Panc1 (cell line): ENCODE measurements around the gene NBDY. TPM values are rescaled to one million over a fixed set of nuclear protein-coding genes. Genes with fewer than 3 reads are reported as not detected.
A peak's percentile ranks its signal among the peaks of the same experiment; 100 is the strongest.
"Not testable (repeated sequence)": the region's sequence is repeated elsewhere in the genome, so short reads cannot be mapped to it uniquely, and the experiment has no call there.

Experiments
- ATAC-seq: fragments of 200-7000 bp; cut with Tn5 transposase; 2 replicates; pipeline ENCODE4 v1.9.1; 2020; ENCODE audit warnings: mild to moderate bottlenecking, moderate library complexity
- BruUV-seq: library from RNA; stranded (reverse); fragments of 400-500 nt; replicated peaks from 2 replicates; lab custom pipeline; 2021; lab: Mats Ljungman, UMichigan
- CTCF ChIA-PET: fragments of 300-600 bp; sonication (Branson Sonifier 250); formaldehyde crosslinking; loops from one replicate; lab custom pipeline; 2022; ENCODE audit warnings: antibody characterized with exemption; lab: Charles Lee
- POLR2A ChIA-PET: fragments of 300-600 bp; sonication (Branson Sonifier 250); formaldehyde crosslinking; loops from one replicate; lab custom pipeline; 2022; ENCODE audit warnings: antibody characterized with exemption; lab: Charles Lee
- DNase-seq: peaks from one replicate; pipeline ENCODE4 v3.0.0-alpha.2; 2010; ENCODE audit warnings: low read depth, low spot score
- H3K27ac ChIP-seq: 2 replicates; pipeline ENCODE4 v1.5.1; 2011; ENCODE audit warnings: mild to moderate bottlenecking, low read length, inconsistent platforms
- H3K27me3 ChIP-seq: fragments of 200-500 bp; sonication (Bioruptor generic); 2 replicates; pipeline ENCODE4 v1.6.0; 2014; ENCODE audit warnings: low read length, inconsistent platforms; ENCODE audit not compliant: control insufficient read depth, insufficient read depth
- H3K36me3 ChIP-seq: fragments of 200-500 bp; sonication (Bioruptor generic); 2 replicates; pipeline ENCODE4 v1.5.1; 2014; ENCODE audit warnings: inconsistent platforms, mild to moderate bottlenecking, low read length, moderate library complexity; ENCODE audit not compliant: control insufficient read depth, insufficient read depth
- H3K4me1 ChIP-seq: 2 replicates; pipeline ENCODE4 v1.5.1; 2011; ENCODE audit warnings: inconsistent platforms, mild to moderate bottlenecking, low read length, moderate library complexity; ENCODE audit not compliant: control insufficient read depth, insufficient read depth
- H3K4me3 ChIP-seq, 2 experiments: 2 replicates each; pipeline ENCODE4 v1.5.1; 2011 to 2012; ENCODE audit warnings: low read depth in 2 of 2, low read length in 2 of 2, mild to moderate bottlenecking in 2 of 2, inconsistent platforms in 1 of 2, moderate library complexity in 1 of 2
- H3K9me3 ChIP-seq: fragments of 200-500 bp; sonication (Bioruptor generic); 2 replicates; pipeline ENCODE4 v1.5.1; 2014; ENCODE audit warnings: low read depth, mild to moderate bottlenecking, inconsistent platforms, low read length, moderate library complexity; ENCODE audit not compliant: control insufficient read depth, insufficient read depth
- POLR2AphosphoS5 ChIP-seq: IDR thresholded peaks from 2 replicates; pipeline ENCODE4 v1.6.1; 2012; ENCODE audit warnings: mild to moderate bottlenecking, low read depth, low read length, moderate library complexity
- SIN3A ChIP-seq: IDR thresholded peaks from 2 replicates; pipeline ENCODE4 v1.6.1; 2012; ENCODE audit warnings: low read depth, mild to moderate bottlenecking, low read length, moderate library complexity, borderline replicate concordance; ENCODE audit not compliant: insufficient read depth
- TCF7L2 ChIP-seq: IDR thresholded peaks from 2 replicates; pipeline ENCODE4 v1.6.1; 2011; ENCODE audit warnings: mild to moderate bottlenecking, low read depth, low read length, inconsistent platforms
- in situ Hi-C: cut with HindIII; loops from 2 replicates; pipeline ENCODE4 v1.10.0; 2016; ENCODE audit warnings: low sequenced_read_pairs, low pct_unique_long_range_greater_than_20kb
- intact Hi-C: fragments of 100-400 bp; cut with micrococcal nuclease; formaldehyde crosslinking; loops from one replicate; pipeline ENCODE4 v1.10.0; 2022; ENCODE audit not compliant: unreplicated experiment
- total RNA-seq: library from RNA; stranded (reverse); gene quantifications from one replicate; pipeline ENCODE4 v1.2.1, GENCODE V29; 2021; ENCODE audit not compliant: unreplicated experiment
- TF ChIP-seq, protein P1 (sequence below), 2 experiments: IDR thresholded peaks; 2 replicates each; pipeline ENCODE4 v1.6.1; 2011 to 2012; ENCODE audit warnings: low read depth in 2 of 2, control low read depth in 1 of 2, low read length in 1 of 2, mild to moderate bottlenecking in 1 of 2, moderate library complexity in 1 of 2; ENCODE audit not compliant: insufficient read depth in 1 of 2
- TF ChIP-seq, protein P2 (sequence below): fragments of 450-650 bp; IDR thresholded peaks from 2 replicates; pipeline ENCODE4 v1.5.1; 2017; ENCODE audit warnings: mild to moderate bottlenecking

The NBDY gene
- total RNA-seq, 1 experiment from 2014 or later: 52.0 TPM

DNA sequence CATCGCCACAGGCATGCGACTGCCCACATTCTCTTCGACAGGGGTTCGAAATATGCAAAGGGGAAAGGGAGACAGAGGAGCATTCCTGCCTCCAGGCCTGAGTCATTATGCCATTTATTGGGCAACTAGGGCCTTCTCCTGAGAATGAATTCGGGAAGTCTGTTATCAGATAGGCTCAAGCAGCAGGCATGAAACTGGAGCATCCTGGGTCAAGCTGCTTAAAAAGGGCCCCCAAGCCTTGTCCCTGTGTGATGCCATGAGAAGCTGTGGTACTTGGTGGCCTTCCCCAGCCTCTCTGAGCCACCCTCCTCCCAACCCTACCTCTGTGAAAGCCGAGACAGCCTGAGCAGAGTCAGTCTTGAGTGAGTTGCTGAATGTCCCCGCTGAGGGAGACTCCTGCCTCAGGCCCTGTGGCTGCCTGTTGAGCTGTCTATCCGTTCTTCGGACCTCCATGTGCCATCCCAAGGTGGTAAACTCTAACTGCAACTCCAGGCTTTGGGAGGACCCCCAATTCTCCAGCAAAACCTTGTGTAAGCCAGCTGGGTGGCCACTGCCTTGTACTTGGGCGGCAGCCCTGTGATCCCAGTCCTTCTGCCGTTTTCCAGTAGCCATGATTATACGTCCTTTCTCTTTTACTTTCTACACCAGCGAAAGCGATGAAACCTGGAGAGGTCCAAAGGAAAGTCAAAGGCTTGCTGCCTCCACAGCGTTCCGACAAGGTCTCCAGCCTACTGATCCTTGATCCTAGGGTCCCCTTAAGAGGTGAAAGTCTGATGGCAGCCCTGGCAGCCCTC, 37.7 kb downstream of the NBDY start:
- ATAC-seq: no peak
- H3K9me3 ChIP-seq: no peaks in the 10 kb centered on the region

DNA sequence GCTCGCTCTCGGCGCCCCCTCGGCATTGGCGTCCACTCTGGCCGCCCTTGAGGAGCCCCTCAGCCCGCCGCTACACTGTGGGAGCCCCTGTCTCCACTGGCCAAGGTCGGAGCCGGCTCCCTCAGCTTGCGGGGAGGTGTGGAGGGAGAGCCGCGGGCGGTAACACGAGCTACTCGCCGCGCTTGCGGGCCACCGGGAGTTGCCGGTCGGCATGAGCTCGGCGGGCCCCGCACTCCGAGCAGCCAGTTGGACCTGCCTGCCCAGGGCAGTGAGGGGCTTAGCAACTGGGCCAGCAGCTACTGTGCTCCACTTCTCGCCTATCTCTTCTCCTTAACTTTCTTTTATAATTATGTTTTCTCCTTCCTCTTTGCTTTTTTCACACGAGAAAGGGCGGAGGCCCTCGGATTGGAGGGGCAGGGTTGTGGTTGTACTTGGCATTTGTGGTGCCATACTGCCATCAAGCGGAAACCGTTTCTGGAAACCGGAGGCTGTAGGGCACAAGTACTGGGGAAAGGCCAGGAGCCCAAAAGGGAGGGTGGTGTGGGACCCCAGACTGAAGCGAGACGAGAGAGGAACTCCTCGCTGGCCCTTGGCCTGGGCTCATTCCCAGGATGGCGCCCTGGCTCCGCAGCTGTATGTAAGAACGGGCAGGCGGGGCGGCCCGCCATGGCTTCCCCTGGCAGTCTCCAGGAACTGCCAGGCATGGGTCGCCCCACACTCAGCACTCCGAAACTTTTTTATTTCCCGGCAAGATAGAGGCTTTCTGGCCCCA, 38.5 kb downstream of the NBDY start:
- POLR2A ChIA-PET: interaction anchor here (0.6 kb wide), 1 partner anchor 21 kb away, joined by 6 read pairs; no protein-coding TSS in a partner anchor
- DNase-seq, in situ Hi-C loops, intact Hi-C loops, H3K36me3 ChIP-seq, ATAC-seq, H3K4me1 ChIP-seq, BruUV-seq, H3K27ac ChIP-seq, H3K4me3 ChIP-seq, H3K27me3 ChIP-seq, CTCF ChIA-PET, H3K9me3 ChIP-seq: not testable (repeated sequence)

More for the DNA sequence above, 37.7 kb downstream of the NBDY start:
- in situ Hi-C loops: no loop called here
- H3K27ac ChIP-seq: no peak overlapping the region
- ChIA-PET CTCF (interaction anchor here (0.5 kb wide), 1 partner anchor 528 kb away, joined by 3 read pairs; no protein-coding TSS in a partner anchor), POLR2A (interaction anchor here (0.6 kb wide), 1 partner anchor 21 kb away, joined by 6 read pairs; no protein-coding TSS in a partner anchor)
- no peaks in the 10 kb centered on the region for H3K4me1 ChIP-seq
- no peak for DNase-seq
- no peaks in the 10 kb centered on the region for H3K27me3 ChIP-seq
- no peaks in the 10 kb centered on the region for H3K36me3 ChIP-seq
- no peak for TF ChIP-seq POLR2AphosphoS5
- TF ChIP-seq, protein P1, sequence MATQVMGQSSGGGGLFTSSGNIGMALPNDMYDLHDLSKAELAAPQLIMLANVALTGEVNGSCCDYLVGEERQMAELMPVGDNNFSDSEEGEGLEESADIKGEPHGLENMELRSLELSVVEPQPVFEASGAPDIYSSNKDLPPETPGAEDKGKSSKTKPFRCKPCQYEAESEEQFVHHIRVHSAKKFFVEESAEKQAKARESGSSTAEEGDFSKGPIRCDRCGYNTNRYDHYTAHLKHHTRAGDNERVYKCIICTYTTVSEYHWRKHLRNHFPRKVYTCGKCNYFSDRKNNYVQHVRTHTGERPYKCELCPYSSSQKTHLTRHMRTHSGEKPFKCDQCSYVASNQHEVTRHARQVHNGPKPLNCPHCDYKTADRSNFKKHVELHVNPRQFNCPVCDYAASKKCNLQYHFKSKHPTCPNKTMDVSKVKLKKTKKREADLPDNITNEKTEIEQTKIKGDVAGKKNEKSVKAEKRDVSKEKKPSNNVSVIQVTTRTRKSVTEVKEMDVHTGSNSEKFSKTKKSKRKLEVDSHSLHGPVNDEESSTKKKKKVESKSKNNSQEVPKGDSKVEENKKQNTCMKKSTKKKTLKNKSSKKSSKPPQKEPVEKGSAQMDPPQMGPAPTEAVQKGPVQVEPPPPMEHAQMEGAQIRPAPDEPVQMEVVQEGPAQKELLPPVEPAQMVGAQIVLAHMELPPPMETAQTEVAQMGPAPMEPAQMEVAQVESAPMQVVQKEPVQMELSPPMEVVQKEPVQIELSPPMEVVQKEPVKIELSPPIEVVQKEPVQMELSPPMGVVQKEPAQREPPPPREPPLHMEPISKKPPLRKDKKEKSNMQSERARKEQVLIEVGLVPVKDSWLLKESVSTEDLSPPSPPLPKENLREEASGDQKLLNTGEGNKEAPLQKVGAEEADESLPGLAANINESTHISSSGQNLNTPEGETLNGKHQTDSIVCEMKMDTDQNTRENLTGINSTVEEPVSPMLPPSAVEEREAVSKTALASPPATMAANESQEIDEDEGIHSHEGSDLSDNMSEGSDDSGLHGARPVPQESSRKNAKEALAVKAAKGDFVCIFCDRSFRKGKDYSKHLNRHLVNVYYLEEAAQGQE (IDR thresholded peaks at IDR 0.05; ENCODE audit: insufficient read depth in 1 of 2, low read depth in 2 of 2, low read length in 1 of 2): no peak
- TF ChIP-seq SIN3A: no peak
- TF ChIP-seq, protein P2, sequence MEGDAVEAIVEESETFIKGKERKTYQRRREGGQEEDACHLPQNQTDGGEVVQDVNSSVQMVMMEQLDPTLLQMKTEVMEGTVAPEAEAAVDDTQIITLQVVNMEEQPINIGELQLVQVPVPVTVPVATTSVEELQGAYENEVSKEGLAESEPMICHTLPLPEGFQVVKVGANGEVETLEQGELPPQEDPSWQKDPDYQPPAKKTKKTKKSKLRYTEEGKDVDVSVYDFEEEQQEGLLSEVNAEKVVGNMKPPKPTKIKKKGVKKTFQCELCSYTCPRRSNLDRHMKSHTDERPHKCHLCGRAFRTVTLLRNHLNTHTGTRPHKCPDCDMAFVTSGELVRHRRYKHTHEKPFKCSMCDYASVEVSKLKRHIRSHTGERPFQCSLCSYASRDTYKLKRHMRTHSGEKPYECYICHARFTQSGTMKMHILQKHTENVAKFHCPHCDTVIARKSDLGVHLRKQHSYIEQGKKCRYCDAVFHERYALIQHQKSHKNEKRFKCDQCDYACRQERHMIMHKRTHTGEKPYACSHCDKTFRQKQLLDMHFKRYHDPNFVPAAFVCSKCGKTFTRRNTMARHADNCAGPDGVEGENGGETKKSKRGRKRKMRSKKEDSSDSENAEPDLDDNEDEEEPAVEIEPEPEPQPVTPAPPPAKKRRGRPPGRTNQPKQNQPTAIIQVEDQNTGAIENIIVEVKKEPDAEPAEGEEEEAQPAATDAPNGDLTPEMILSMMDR: no peak
- TF ChIP-seq TCF7L2: no peak
- TSS peak; percentile 52 for BruUV-seq
- H3K4me3 ChIP-seq: no peak overlapping the region; a peak in 1 of 4 replicates
- intact Hi-C loops: no loop called here

DNA sequence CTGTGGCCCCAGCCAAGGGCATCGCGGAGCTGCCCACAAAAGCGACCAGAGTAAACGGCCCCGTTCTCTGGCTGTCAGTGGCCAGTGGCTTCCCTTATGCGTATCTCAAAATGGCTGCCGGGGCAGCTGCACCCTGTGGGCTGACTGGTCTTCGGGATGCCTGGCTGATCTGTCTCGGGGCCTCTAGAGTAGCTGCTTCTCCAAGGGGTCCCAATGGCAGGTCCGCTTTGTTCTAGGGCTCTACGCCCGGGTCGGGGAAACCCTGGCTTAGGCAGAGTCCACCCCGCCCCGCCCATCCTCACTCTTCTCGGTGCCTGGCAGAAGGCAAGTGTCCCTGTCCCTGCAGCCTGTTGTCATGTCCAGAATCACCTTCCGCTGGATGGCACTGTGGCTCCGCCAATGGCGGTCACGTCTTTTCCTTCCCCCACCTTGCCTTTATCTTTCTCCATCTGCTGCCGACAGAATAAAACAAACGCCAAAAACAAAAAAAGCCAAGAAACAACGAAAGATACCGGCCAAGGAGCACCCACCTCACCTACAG, 39.1 kb downstream of the NBDY start:
- BruUV-seq, H3K4me3 ChIP-seq, DNase-seq, H3K27me3 ChIP-seq, intact Hi-C loops, in situ Hi-C loops, H3K9me3 ChIP-seq, POLR2A ChIA-PET, ATAC-seq, CTCF ChIA-PET, H3K36me3 ChIP-seq, H3K4me1 ChIP-seq, H3K27ac ChIP-seq: not testable (repeated sequence)

DNA sequence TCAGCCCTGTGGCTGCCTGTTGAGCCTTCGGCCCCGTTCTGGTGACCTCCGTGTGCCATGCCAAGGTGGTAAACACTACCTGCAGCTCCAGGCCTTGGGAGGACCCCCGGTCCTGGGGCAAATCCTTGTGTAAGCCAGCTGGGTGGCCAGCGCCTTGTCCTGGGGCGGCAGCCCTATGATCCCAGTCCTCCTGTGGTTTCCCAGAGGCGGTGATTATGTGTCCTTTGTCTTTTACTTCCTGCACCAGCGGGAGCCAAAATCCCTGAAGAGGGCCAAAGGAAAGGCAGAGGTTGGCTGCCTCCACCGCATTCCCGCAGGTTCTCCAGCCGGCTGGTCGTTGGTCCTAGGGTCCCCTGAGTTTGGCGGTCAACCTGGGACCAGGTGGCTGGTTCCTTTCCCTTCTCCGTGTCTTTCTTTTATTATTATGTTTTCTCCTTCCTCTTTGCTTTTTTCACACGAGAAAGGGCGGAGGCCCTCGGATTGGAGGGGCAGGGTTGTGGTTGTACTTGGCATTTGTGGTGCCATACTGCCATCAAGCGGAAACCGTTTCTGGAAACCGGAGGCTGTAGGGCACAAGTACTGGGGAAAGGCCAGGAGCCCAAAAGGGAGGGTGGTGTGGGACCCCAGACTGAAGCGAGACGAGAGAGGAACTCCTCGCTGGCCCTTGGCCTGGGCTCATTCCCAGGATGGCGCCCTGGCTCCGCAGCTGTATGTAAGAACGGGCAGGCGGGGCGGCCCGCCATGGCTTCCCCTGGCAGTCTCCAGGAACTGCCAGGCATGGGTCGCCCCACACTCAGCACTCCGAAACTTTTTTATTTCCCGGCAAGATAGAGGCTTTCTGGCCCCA, 43.9 kb downstream of the NBDY start:
- in situ Hi-C loops, ATAC-seq, H3K9me3 ChIP-seq, CTCF ChIA-PET, H3K36me3 ChIP-seq, DNase-seq, BruUV-seq, H3K27me3 ChIP-seq, POLR2A ChIA-PET, H3K4me3 ChIP-seq, H3K27ac ChIP-seq, intact Hi-C loops, H3K4me1 ChIP-seq: not testable (repeated sequence)
